Esophagus squamous epithelium (tissue), 4 donors: ENCODE results near the gene ABCD2.

ENCODE experiments used
- CTCF ChIP-seq, 6 experiments: fragments of 450-650 bp in 4 of 6; fragments of 200-600 bp in 2 of 6; sonication (generic) in 2 of 6; IDR thresholded peaks; one replicate each; pipeline ENCODE4 v1.5.1; 2016 to 2019; ENCODE audit warnings: antibody characterized with exemption in 6 of 6, mild to moderate bottlenecking in 4 of 6, moderate library complexity in 4 of 6
- POLR2A ChIP-seq, 4 donors: fragments of 450-650 bp; IDR thresholded peaks; one replicate each; pipeline ENCODE4 v1.6.1; 2017; ENCODE audit warnings: antibody characterized with exemption in 4 of 4, mild to moderate bottlenecking in 4 of 4, moderate library complexity in 3 of 4

DNA sequence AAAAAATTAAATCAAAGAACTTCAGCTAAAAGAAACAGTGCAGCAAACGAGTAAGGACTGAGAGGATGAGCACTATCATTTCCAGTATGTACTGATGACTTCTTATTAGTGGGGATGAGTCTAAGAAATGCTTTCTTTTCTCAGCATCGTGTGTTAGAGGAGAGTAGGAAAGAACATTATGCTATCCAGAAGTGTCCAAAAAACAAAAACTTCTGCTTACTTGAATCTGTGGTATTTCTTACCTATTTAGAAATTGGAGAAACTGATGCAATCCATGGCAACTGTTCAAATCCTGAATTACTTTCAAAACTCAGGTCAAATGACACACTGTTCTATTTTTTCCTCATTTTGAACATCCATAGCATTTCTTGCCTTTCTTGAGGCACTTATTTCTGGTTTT, 23.7 kb downstream of the ABCD2 start:
- TF ChIP-seq POLR2A (IDR thresholded peaks at IDR 0.05) (no peak), CTCF (IDR thresholded peaks at IDR 0.05) (no peak)
